H9 (cell line): ENCODE measurements around the gene TMEM151B. TPM values are rescaled to one million over a fixed set of nuclear protein-coding genes. Genes with fewer than 3 reads are reported as not detected.

Experiments used
- DNase-seq: peaks from one replicate; pipeline ENCODE4 v3.0.0-alpha.2; 2017
- H2AFZ ChIP-seq: one replicate; pipeline ENCODE4 v1.6.1; 2013; ENCODE audit warnings: mild to moderate bottlenecking, low read length, control low read depth, moderate library complexity
- H2AK5ac ChIP-seq: 2 replicates; pipeline ENCODE4 v1.6.1; 2013; ENCODE audit warnings: low read length, control low read depth, mixed read lengths; ENCODE audit not compliant: insufficient read length
- H2BK120ac ChIP-seq: one replicate; pipeline ENCODE4 v1.6.1; 2013; ENCODE audit warnings: low read depth, mild to moderate bottlenecking, low read length, control low read depth, inconsistent platforms; ENCODE audit not compliant: poor library complexity, severe bottlenecking
- H2BK12ac ChIP-seq: 2 replicates; pipeline ENCODE4 v1.6.1; 2013; ENCODE audit warnings: low read length, control low read depth, mixed read lengths, low read depth; ENCODE audit not compliant: insufficient read length
- H2BK15ac ChIP-seq: 2 replicates; pipeline ENCODE4 v1.6.1; 2013; ENCODE audit warnings: low read depth, low read length, control low read depth
- H2BK20ac ChIP-seq: one replicate; pipeline ENCODE4 v1.6.1; 2013; ENCODE audit warnings: low read depth, mild to moderate bottlenecking, low read length, control low read depth, inconsistent platforms; ENCODE audit not compliant: poor library complexity, severe bottlenecking
- H2BK5ac ChIP-seq: 2 replicates; pipeline ENCODE4 v1.6.1; 2013; ENCODE audit warnings: low read length, control low read depth, mixed read lengths; ENCODE audit not compliant: insufficient read length
- H3K14ac ChIP-seq: 2 replicates; pipeline ENCODE4 v1.6.1; 2013; ENCODE audit warnings: low read length, control low read depth; ENCODE audit not compliant: insufficient read depth
- H3K18ac ChIP-seq: 2 replicates; pipeline ENCODE4 v1.6.1; 2013; ENCODE audit warnings: low read depth, mild to moderate bottlenecking, mixed read lengths, low read length, control low read depth; ENCODE audit not compliant: insufficient read length
- H3K23ac ChIP-seq: 2 replicates; pipeline ENCODE4 v1.6.1; 2013; ENCODE audit warnings: low read length, control low read depth, mixed read lengths, low read depth; ENCODE audit not compliant: insufficient read length
- H3K23me2 ChIP-seq: 2 replicates; pipeline ENCODE4 v1.6.1; 2013; ENCODE audit warnings: low read depth, mild to moderate bottlenecking, mixed read lengths, low read length, control low read depth; ENCODE audit not compliant: insufficient read length, poor library complexity, severe bottlenecking
- H3K27ac ChIP-seq: 2 replicates; pipeline ENCODE4 v1.5.1; 2013; ENCODE audit warnings: low read length, control low read depth, mixed read lengths, low read depth; ENCODE audit not compliant: insufficient read length
- H3K27me3 ChIP-seq: 2 replicates; pipeline ENCODE4 v1.6.1; 2013; ENCODE audit warnings: low read length, control low read depth, inconsistent platforms; ENCODE audit not compliant: insufficient read depth
- H3K4ac ChIP-seq: 2 replicates; pipeline ENCODE4 v1.6.1; 2013; ENCODE audit warnings: low read depth, mild to moderate bottlenecking, control low read depth, inconsistent platforms, low read length, moderate library complexity
- H3K4me1 ChIP-seq: 2 replicates; pipeline ENCODE4 v1.6.1; 2013; ENCODE audit warnings: low read length, control low read depth, inconsistent platforms; ENCODE audit not compliant: insufficient read depth
- H3K4me2 ChIP-seq: 2 replicates; pipeline ENCODE4 v1.6.1; 2013; ENCODE audit warnings: low read length, control low read depth, mixed read lengths; ENCODE audit not compliant: insufficient read length, insufficient read depth
- H3K56ac ChIP-seq: 2 replicates; pipeline ENCODE4 v1.6.1; 2013; ENCODE audit warnings: low read depth, mild to moderate bottlenecking, mixed read lengths, low read length, control low read depth; ENCODE audit not compliant: insufficient read length
- H3K79me1 ChIP-seq: 2 replicates; pipeline ENCODE4 v1.6.1; 2013; ENCODE audit warnings: low read depth, mild to moderate bottlenecking, moderate library complexity, low read length, control low read depth, inconsistent platforms; ENCODE audit not compliant: insufficient read depth, poor library complexity, severe bottlenecking
- H3K79me2 ChIP-seq: 2 replicates; pipeline ENCODE4 v1.6.1; 2013; ENCODE audit warnings: low read length, control low read depth, inconsistent platforms; ENCODE audit not compliant: insufficient read depth
- H3K9ac ChIP-seq: 2 replicates; pipeline ENCODE4 v1.6.1; 2013; ENCODE audit warnings: low read length, control low read depth, mixed read lengths; ENCODE audit not compliant: insufficient read length; ENCODE audit errors: extremely low read depth
- H3K9me3 ChIP-seq: one replicate; pipeline ENCODE4 v1.6.1; 2013; ENCODE audit warnings: low read depth, low read length, inconsistent platforms; ENCODE audit not compliant: control insufficient read depth
- H3T11ph ChIP-seq: one replicate; pipeline ENCODE4 v1.6.1; 2013; ENCODE audit warnings: mild to moderate bottlenecking, low read length, control low read depth, inconsistent platforms
- H4K20me1 ChIP-seq: one replicate; pipeline ENCODE4 v1.6.1; 2013; ENCODE audit not compliant: control insufficient read depth, insufficient read length, insufficient read depth
- H4K5ac ChIP-seq: 2 replicates; pipeline ENCODE4 v1.6.1; 2013; ENCODE audit warnings: low read depth, mild to moderate bottlenecking, mixed read lengths, low read length, control low read depth; ENCODE audit not compliant: insufficient read length
- H4K8ac ChIP-seq: replicated peaks from 2 replicates; pipeline ENCODE4 v1.6.1; 2013; ENCODE audit warnings: low read length, control low read depth, mixed read lengths, low read depth; ENCODE audit not compliant: insufficient read length
- H4K91ac ChIP-seq: 2 replicates; pipeline ENCODE4 v1.6.1; 2013; ENCODE audit warnings: low read depth, mild to moderate bottlenecking, moderate library complexity, mixed read lengths, low read length, control low read depth; ENCODE audit not compliant: insufficient read length
- H3K27ac Mint-ChIP-seq, 3 experiments: 2 replicates in 2 of 3; 3 replicates in 1 of 3; pipeline ENCODE4 v1.8.0; 2020 to 2021; ENCODE audit warnings: mixed read lengths in 3 of 3, mild to moderate bottlenecking in 1 of 3, moderate library complexity in 1 of 3
- H3K27me3 Mint-ChIP-seq: 2 replicates; pipeline ENCODE4 v1.8.0; 2021; ENCODE audit warnings: low read depth, mild to moderate bottlenecking, moderate library complexity, mixed read lengths
- H3K36me3 Mint-ChIP-seq, 3 experiments: 2 replicates in 2 of 3; 3 replicates in 1 of 3; pipeline ENCODE4 v1.8.0; 2020 to 2021; ENCODE audit warnings: low read depth in 3 of 3, mixed read lengths in 3 of 3; ENCODE audit not compliant: insufficient read depth in 1 of 3
- H3K4me1 Mint-ChIP-seq, 2 experiments: 2 replicates each; pipeline ENCODE4 v1.8.0; 2020; ENCODE audit warnings: mixed read lengths in 2 of 2
- H3K4me3 Mint-ChIP-seq, 2 experiments: 2 replicates in 1 of 2; 3 replicates in 1 of 2; pipeline ENCODE4 v1.8.0; 2020 to 2021; ENCODE audit warnings: mild to moderate bottlenecking in 2 of 2, mixed read lengths in 2 of 2, moderate library complexity in 1 of 2
- H3K9me3 Mint-ChIP-seq, 2 experiments: 2 replicates in 1 of 2; 3 replicates in 1 of 2; pipeline ENCODE4 v1.8.0; 2020; ENCODE audit warnings: mild to moderate bottlenecking in 2 of 2, mixed read lengths in 2 of 2, moderate library complexity in 1 of 2
- WGBS: extraction: QIAGEN DNeasy Blood & Tissue Kit; methylation state at CpG from one replicate; pipeline ENCODE4 v1.1.7; 2013; ENCODE audit warnings: missing lambda C conversion rate, low lambda C conversion rate, mixed read lengths; ENCODE audit not compliant: insufficient read length; ENCODE audit errors: extremely low coverage; 5-methylcytosine and 5-hydroxymethylcytosine counted together
- total RNA-seq: library from RNA; stranded (reverse); gene quantifications from 2 replicates; pipeline ENCODE4 v1.2.1, GENCODE V29; 2021
- TF ChIP-seq, protein P1 (sequence below): fragments of 200-600 bp; sonication (generic); conservative IDR thresholded peaks from 3 replicates; pipeline ENCODE4 v1.8.0; 2021; ENCODE audit warnings: antibody characterized with exemption, mild to moderate bottlenecking

TMEM151B gene
- total RNA-seq, 1 experiment from 2014 or later, result 2.4 TPM

DNA sequence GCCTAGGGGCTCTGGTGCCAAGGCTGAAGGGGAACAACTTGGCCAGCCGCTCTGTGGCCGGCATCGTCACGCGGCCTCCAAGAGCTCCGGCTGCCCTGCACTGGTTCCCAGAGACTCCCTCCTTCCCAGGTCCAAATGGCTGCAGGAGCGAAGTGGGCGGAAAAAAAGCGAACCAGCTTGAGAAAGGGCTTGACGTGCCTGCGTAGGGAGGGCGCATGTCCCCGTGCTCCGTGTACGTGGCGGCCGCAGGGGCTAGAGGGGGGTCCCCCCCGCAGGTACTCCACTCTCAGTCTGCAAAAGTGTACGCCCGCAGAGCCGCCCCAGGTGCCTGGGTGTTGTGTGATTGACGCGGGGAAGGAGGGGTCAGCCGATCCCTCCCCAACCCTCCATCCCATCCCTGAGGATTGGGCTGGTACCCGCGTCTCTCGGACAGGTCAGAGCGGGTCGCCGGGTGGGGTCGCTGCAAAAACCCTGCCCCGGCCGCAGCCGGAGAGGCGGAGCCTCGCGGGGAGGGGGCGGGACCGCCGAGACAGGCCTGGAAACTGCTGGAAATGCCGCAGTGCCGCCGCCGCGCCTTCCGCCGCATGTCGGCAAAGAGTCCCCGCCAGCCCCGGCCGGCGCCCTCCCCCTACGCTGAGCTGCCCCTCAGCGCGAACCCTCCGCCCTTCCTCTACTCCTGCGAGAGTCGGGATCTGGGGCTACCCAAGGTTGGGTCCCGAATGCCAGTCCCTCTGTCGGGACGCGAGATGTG, 24.2 kb upstream of the TMEM151B start:
- Histone ChIP-seq H3K79me1 (no peaks in the 10 kb centered on the region), H4K8ac (no peak overlapping the region), H3K56ac (no peak overlapping the region), H3K18ac (peak overlapping the region; percentile 86), H2BK20ac (no peak overlapping the region), H3K23ac (no peak overlapping the region), H3T11ph (no peak overlapping the region), H3K23me2 (peaks cover 10% of the 10 kb centered on the region), H2AFZ (no peak overlapping the region), H3K27me3 (no peaks in the 10 kb centered on the region), H3K4me2 (peak overlapping the region; percentile 76), H2BK15ac (no peak overlapping the region), H3K4ac (no peak overlapping the region), H4K20me1 (no peaks in the 10 kb centered on the region), H2BK12ac (no peak overlapping the region), H3K27ac (no peak overlapping the region), H2BK5ac (no peak overlapping the region), H3K14ac (peak overlapping the region; percentile 79), H2AK5ac (no peak overlapping the region), H3K79me2 (peaks cover 27% of the 10 kb centered on the region), H4K5ac (no peak overlapping the region), H4K91ac (no peak overlapping the region), H3K9me3 (no peaks in the 10 kb centered on the region), H3K4me1 (peaks cover 12% of the 10 kb centered on the region; the same call in 1 of the 2 replicates), H3K9ac (peak overlapping the region; percentile 77), H2BK120ac (no peak overlapping the region)
- peaks cover 37 to 43% (median 41%) of the 10 kb centered on the region in 3 experiments for H3K36me3 Mint-ChIP-seq
- peak overlapping the region; percentile 96 to 100 (median 98) for H3K27ac Mint-ChIP-seq
- peaks cover 30 to 38% of the 10 kb centered on the region in 2 experiments for H3K4me1 Mint-ChIP-seq
- peak overlapping the region; percentile 99 to 100 for H3K4me3 Mint-ChIP-seq
- H3K9me3 Mint-ChIP-seq, result peaks cover 3 to 4% of the 10 kb centered on the region in 2 experiments; a peak in 3 of 5 replicates
- no CpG with 5 or more reads among the region's 62 CpGs for WGBS
- TF ChIP-seq, protein P1, sequence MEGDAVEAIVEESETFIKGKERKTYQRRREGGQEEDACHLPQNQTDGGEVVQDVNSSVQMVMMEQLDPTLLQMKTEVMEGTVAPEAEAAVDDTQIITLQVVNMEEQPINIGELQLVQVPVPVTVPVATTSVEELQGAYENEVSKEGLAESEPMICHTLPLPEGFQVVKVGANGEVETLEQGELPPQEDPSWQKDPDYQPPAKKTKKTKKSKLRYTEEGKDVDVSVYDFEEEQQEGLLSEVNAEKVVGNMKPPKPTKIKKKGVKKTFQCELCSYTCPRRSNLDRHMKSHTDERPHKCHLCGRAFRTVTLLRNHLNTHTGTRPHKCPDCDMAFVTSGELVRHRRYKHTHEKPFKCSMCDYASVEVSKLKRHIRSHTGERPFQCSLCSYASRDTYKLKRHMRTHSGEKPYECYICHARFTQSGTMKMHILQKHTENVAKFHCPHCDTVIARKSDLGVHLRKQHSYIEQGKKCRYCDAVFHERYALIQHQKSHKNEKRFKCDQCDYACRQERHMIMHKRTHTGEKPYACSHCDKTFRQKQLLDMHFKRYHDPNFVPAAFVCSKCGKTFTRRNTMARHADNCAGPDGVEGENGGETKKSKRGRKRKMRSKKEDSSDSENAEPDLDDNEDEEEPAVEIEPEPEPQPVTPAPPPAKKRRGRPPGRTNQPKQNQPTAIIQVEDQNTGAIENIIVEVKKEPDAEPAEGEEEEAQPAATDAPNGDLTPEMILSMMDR, result peak; percentile 55
- peak; percentile 99 for DNase-seq
- peaks cover 15% of the 10 kb centered on the region for H3K27me3 Mint-ChIP-seq
